ENCODE results near the gene SLC7A7. TPM values are rescaled to one million over a fixed set of nuclear protein-coding genes. Genes with fewer than 3 reads are reported as not detected.

The SLC7A7 gene
- total RNA-seq, 1 experiment from 2014 or later: 7.7 TPM

DNA sequence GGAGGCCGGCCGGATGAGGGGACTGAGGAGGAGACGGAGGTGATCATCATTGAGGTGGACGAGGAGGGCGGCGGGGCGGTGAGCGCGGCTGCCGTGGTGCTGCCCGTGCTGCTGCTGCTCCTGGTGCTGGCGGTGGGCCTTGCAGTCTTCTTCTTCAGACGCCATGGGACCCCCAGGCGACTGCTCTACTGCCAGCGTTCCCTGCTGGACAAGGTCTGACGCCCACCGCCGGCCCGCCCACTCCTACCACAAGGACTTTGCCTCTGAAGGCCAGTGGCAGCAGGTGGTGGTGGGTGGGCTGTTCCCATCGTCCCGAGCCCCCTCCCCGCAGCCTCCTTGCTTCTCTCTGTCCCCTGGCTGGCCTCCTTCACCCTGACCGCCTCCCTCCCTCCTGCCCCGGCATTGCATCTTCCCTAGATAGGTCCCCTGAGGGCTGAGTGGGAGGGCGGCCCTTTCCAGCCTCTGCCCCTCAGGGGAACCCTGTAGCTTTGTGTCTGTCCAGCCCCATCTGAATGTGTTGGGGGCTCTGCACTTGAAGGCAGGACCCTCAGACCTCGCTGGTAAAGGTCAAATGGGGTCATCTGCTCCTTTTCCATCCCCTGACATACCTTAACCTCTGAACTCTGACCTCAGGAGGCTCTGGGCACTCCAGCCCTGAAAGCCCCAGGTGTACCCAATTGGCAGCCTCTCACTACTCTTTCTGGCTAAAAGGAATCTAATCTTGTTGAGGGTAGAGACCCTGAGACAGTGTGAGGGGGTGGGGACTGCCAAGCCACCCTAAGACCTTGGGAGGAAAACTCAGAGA is 30.8 kb upstream of the SLC7A7 start:
- in situ Hi-C loops (cut with HindIII; ENCODE audit: low pct_unique_long_range_greater_than_20kb, low sequenced_read_pairs): no loop called here
- no peak for DNase-seq (ENCODE audit: low read depth)

DNA sequence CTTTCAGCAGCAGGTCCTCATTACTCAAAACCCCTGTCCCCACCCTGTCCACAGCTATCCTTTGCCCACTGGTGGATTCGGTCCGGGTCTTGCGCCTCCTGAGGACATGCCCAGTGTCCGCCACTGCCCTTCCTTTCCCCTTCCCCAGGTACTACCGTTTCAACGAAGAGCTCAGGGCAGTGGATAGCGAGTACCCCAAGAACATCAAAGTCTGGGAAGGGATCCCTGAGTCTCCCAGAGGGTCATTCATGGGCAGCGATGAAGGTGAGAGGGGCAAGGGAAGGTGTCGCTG is 29.8 kb upstream of the SLC7A7 start:
- in situ Hi-C loops (cut with HindIII; ENCODE audit: low pct_unique_long_range_greater_than_20kb, low sequenced_read_pairs): no loop called here

DNA sequence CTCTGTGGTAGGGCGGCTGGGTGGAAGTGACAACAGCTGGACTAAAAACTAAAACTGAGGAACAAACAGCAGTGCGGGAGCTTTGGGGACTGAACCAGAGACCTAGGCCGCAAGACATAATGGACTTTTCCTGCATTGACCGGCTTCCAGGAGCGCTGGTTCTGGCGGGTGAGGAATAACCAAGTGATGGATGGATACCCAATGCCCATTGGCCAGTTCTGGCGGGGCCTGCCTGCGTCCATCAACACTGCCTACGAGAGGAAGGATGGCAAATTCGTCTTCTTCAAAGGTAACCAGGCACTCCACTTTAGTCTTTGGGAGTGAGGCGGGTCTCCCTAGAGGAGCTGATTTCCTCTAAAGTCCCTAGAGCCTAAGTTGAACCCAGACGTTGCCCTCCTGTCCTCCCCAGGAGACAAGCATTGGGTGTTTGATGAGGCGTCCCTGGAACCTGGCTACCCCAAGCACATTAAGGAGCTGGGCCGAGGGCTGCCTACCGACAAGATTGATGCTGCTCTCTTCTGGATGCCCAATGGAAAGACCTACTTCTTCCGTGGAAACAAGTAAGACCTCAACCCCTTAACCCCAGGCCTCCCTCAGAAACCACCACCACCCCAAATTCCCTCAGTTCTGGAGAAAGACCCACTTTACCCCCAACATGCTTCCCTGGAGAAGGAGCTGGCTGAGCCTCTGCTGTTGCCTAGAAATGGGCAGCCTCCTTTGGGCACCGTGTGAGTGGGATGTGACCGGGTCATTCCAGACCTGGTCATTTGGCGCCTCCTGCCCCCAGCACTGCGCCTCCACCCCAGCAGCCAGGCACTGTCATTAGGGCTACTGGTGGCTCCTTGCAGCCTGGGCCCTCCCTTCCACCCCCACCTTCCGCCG is 29.2 kb upstream of the SLC7A7 start:
- in situ Hi-C loops (cut with HindIII; ENCODE audit: low pct_unique_long_range_greater_than_20kb, low sequenced_read_pairs): no loop called here
- no peak for DNase-seq (ENCODE audit: low read depth)

More for the DNA sequence above, 29.8 kb upstream of the SLC7A7 start:
- DNase-seq (ENCODE audit: low read depth): no peak

DNA sequence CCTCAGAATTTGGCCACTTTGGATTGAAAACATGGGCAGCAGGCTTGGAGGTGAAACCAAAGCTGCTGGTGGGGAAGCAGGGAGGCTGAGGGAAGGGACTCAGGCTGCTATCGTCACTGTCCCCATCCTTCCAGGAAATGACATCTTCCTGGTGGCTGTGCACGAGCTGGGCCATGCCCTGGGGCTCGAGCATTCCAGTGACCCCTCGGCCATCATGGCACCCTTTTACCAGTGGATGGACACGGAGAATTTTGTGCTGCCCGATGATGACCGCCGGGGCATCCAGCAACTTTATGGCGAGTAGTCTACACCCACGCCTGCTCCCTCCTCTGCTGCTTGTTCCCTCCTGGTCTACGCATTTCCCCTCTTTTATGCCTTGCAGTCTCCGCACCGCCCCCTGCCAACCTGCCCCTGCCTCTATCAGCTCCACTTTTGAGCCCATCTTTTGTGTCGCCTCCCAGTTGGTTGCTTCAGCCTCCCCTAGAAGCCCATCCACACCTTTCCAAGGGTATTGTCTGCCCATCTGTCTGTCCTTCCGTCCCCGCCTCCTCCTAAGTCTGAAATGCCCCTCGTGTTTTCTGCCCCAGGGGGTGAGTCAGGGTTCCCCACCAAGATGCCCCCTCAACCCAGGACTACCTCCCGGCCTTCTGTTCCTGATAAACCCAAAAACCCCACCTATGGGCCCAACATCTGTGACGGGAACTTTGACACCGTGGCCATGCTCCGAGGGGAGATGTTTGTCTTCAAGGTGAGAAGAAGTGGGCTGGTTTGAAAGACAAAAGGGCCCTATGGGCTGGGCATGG is 28.1 kb upstream of the SLC7A7 start:
- in situ Hi-C loops (cut with HindIII; ENCODE audit: low pct_unique_long_range_greater_than_20kb, low sequenced_read_pairs): no loop called here
- no peak for DNase-seq (ENCODE audit: low read depth)

DNA sequence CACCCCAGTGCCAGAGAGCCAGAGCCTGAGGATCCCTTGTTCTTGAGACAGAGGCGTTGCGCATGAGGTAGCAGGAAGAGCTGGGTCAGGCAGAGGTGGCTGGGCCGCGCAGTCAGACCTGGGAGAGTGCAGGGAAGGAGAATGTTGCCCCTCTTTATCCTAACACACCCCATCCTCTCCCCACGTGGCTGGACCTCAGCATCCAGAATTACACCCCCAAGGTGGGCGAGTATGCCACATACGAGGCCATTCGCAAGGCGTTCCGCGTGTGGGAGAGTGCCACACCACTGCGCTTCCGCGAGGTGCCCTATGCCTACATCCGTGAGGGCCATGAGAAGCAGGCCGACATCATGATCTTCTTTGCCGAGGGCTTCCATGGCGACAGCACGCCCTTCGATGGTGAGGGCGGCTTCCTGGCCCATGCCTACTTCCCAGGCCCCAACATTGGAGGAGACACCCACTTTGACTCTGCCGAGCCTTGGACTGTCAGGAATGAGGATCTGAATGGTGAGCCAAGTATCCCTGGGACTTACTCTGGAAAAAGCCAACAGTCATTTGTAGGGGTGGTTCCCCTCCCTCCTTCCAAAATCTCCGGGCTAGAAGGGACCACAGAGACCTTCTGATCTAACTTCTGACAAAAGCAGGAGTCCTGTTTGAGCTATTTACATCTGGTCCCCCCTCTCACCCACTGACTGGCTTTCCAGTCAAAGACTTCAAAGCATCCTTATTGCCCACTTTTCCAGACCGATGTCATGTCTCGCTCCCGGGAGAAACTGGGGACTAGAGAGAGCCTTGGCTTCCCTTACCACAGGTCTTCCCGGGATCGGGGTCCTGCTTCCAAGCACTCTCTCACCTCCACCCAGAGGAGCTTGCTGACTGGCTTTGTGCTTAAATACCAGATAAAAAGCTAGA is 27.2 kb upstream of the SLC7A7 start:
- no peak for DNase-seq (ENCODE audit: low read depth)
- in situ Hi-C loops (cut with HindIII; ENCODE audit: low pct_unique_long_range_greater_than_20kb, low sequenced_read_pairs): no loop called here

DNA sequence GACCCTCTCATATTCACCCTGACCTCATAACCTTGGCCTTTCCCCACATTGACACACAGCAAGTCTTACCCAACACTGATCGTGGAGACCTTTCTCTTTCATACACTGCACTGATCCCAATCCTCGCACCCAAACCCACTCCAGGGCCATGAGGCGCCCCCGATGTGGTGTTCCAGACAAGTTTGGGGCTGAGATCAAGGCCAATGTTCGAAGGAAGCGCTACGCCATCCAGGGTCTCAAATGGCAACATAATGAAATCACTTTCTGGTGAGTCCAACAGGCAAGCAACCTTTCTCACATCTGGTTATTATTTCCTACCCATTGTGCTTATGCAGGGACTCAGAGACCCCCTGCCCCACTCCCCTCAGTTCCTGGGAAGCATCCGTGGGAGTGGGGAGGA is 26.5 kb upstream of the SLC7A7 start:
- in situ Hi-C loops (cut with HindIII; ENCODE audit: low pct_unique_long_range_greater_than_20kb, low sequenced_read_pairs): no loop called here
- DNase-seq (ENCODE audit: low read depth): no peak

DNA sequence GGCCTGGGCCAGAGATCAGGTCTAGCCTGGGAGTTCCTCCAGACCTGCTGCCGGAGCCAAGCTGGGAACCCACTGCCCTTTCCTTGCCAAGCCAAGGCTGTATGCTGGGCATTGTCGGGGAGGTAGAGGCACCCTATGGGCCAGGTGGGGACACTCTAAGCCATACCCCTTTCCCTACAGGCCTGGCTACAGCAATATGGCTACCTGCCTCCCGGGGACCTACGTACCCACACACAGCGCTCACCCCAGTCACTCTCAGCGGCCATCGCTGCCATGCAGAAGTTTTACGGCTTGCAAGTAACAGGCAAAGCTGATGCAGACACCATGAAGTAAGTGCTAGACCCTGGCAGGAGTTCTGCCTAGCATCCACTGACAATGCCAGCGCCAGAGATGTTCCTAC is 26.1 kb upstream of the SLC7A7 start:
- no peak for DNase-seq (ENCODE audit: low read depth)
- in situ Hi-C loops (cut with HindIII; ENCODE audit: low pct_unique_long_range_greater_than_20kb, low sequenced_read_pairs): no loop called here

DNA sequence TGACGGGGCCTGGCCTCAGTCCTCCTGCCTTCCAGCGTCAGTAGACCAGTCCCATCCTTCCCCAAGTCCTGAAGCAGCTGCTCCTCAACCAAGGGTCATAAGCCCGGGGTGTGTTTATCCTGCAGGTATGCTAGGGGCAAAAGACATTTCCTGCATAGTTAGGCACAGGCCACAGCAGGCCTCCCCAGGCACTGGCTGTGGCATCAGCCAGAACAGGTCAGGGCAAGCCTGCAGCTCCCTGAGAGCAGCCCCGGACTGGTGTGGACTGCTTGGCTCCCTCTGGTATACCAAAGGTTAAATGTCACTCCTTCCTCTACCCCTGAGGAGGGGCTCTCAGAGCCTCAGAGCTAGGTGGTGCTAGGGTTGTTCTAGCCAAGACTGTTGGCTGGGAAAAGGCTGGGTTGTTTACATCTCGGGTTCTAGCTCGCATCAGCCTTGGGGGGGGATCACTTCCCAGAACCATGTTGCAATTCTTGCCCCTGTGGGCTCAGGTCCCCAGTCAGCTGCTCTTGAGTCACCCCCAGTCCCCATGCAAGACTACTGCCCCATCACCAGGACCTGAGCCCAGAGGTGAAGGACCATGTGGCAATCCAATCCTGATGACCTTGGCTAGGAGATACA is 24.0 kb upstream of the SLC7A7 start:
- no peak for DNase-seq (ENCODE audit: low read depth)
- in situ Hi-C loops (cut with HindIII; ENCODE audit: low pct_unique_long_range_greater_than_20kb, low sequenced_read_pairs): no loop called here

DNA sequence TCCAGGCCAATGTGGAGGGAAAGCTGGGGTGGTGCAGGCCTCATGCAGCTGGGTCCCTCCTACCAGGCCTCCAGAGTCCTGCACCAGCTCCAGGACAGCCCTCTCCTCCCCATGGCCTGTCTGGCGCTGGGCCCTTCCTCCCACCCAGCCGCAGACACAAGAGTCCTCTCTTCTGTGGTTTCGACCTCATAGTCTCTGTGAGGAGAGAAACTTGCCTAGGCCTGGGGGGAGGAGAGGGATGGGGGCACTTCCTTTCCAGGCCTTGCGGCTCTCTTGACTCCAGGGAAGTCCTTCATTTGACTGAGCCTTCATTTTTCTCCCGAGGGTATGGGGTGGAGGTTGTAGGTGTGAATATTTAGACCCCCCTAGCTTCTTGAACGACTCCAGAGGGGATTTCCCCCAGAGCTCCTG is 23.4 kb upstream of the SLC7A7 start:
- in situ Hi-C loops (cut with HindIII; ENCODE audit: low pct_unique_long_range_greater_than_20kb, low sequenced_read_pairs): no loop called here
- DNase-seq (ENCODE audit: low read depth): no peak

DNA sequence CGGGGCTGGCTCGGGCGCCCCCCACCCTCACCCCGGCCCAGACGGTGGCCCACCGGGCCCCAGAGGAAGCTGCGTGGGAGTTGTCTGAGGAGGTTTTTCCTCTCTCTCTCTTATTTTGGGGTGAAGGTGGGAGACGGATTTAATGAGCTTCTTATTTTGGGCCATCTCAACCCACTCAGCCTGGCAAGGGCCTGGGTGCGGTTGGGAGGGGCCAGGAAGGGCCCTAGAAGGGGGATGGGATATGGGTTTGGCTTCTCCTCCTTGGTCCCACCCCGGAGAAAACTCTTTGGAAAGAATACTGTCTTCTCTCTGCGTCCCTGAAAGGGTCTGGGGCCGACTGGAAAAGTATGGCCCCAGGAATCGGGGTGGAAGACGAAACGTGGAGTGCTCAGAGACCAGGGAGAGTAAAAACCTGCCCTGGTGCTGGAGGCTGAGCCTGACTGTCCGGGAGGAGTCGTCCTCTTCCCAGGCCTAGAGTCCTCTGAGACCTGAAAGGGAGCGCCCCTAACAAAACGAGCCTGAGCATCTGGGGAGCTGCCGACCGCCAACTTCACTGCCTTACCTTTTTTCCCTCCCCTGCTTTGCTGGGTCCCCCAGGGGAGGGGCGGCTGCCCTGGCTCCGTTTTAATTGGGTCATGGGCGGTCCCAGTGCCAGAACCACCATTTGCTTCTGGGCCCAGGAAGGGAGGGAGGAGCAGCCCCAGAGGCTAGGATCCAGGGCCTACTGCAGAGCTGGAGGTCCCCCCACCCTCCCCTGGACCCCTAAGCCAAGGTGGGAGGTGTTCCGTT is 22.7 kb upstream of the SLC7A7 start:
- no peak for DNase-seq (ENCODE audit: low read depth)
- in situ Hi-C loops (cut with HindIII; ENCODE audit: low pct_unique_long_range_greater_than_20kb, low sequenced_read_pairs): no loop called here

DNA sequence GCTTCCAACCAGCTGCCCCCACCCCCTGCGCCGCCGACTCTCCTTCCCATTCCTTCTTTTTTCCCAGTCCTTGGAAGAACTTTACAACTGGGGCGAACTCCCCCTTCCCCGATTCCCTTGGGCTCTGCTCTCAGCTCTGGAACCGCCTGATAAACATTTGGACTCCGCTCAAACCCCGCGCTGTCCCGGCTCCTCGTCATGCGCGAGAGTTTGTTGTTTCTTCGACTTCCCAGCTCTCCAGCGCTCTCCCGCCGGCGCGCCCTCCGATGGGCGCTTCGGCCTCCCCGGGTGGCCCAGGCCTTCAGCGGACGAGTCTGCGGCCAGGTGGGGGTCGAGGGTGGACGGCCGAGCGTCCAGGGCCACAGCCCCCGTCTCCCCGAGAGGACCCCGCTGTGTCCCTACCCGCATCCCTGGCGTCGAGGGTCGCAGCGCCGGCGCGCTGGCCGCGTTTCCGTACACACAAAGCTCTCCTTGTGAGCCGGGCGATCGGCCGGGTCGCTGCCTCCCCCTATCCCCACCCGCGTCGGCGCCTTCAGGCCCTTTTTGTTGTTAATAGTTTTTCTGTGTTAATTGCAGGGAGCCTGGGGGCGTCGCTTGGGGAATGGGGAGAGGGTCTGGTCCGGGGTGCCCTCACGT is 22.0 kb upstream of the SLC7A7 start:
- no peak for DNase-seq (ENCODE audit: low read depth)
- in situ Hi-C loops (cut with HindIII; ENCODE audit: low pct_unique_long_range_greater_than_20kb, low sequenced_read_pairs): no loop called here

DNA sequence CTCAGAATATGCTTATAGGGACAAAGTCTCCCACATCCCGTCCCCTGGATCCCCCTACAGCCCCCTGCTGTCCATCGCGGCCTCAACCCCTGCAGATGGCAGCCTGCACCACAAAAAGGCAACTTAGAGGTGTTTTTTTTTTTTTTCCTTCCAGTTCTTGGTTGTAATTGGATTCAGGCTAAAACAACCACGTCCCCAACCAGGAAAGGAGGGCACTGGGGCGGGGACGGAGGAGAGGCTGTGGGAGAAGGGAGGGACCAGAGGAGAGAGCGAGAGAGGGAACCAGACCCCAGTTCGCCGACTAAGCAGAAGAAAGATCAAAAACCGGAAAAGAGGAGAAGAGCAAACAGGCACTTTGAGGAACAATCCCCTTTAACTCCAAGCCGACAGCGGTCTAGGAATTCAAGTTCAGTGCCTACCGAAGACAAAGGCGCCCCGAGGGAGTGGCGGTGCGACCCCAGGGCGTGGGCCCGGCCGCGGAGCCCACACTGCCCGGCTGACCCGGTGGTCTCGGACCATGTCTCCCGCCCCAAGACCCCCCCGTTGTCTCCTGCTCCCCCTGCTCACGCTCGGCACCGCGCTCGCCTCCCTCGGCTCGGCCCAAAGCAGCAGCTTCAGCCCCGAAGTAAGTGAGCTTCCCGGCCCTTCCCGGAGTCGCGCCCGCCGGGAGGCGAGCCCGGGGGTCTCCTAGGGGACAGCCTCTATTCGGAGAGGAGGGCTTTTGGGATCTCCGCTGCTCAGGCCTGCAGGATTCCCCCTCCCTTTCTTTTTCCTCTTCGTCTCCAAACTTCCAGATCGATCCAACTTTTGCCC is 21.3 kb upstream of the SLC7A7 start, which contains the start of gene MMP14:
MMP14 (plus strand) TSS at position 285 of the 813 bp plus-strand sequence; CDS start at position 518, 233 bp downstream.
- no peak for DNase-seq (ENCODE audit: low read depth)
- in situ Hi-C loops (cut with HindIII; ENCODE audit: low pct_unique_long_range_greater_than_20kb, low sequenced_read_pairs): no loop called here

DNA sequence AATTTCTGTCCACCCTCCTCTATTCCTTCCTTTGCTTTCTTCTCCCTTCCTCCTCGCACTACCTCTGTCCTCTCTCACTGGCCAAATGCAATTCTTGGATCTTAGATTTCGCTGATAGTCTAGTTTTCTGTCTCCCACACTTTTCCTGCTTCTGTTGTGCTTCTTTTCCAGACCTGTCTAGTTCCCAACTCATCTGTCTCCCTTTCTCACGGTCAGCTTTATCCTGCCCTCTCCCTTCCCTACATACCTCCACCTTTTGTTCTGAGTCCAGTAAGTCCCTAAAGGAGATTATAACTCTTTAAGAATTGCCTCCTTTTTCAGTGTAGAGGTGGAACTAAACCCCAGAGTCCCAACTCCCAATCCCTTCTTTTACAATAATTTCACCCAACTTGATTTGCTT is 20.3 kb upstream of the SLC7A7 start:
- in situ Hi-C loops (cut with HindIII; ENCODE audit: low pct_unique_long_range_greater_than_20kb, low sequenced_read_pairs): no loop called here
- DNase-seq (ENCODE audit: low read depth): no peak

DNA sequence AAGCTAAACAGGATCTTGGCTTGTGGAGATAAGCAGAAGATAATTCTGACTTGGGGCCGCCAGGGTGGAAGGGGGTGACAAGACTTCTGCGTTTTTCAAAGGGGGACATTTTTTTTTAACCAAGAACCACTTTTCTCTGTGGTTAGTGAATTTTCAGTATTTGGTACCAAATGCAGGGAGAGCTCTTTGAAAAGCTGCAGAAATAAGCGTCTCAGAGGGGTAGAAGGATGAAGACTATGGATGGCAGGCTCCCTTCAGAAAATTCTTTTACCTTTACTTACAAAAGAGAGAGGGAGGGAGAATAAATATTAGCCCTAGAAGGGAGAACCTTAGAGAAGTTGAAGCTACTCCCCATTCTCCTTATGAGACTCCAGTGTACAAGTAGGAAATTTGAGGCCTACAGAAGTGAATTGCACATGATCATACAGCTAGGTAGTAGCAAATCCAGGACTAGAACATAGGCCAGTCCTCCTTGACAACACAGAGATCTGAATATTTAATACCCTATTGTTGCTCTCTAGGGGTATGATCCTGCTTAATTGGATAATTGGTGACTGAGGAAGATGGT is 15.3 kb upstream of the SLC7A7 start:
- in situ Hi-C loops (cut with HindIII; ENCODE audit: low pct_unique_long_range_greater_than_20kb, low sequenced_read_pairs): no loop called here
- no peak for DNase-seq (ENCODE audit: low read depth)
